T-helper 2 cell treated with Interferon-gamma antibody and Interleukin-4, amounts not matched to agents 100 ng/mL and 5 ng/mL, for 36 hours (primary cell): ENCODE measurements around the gene COX5A. TPM values are rescaled to one million over a fixed set of nuclear protein-coding genes. Genes with fewer than 3 reads are reported as not detected.

Experiments
- intact Hi-C: fragments of 100-400 bp; cut with micrococcal nuclease; formaldehyde crosslinking; loops from one replicate; pipeline ENCODE4 v1.15.1; 2023
- total RNA-seq: library from RNA; stranded (reverse); gene quantifications from 2 replicates; pipeline ENCODE4 v1.2.3, GENCODE V29; 2022

COX5A gene
- total RNA-seq: 281 and 287 TPM in 2 replicates

GRCh38 chr15:74937590-74938371 lies at the start of gene COX5A:
COX5A (minus strand) TSS chr15:74938073; CDS start chr15:74938014, 59 bp downstream.
- intact Hi-C loops: loop anchor here (1.0 kb wide), 5 partner anchors 19 to 322 kb away; partner anchors contain the start of genes CLK3, RPP25, SCAMP2 and ULK3

- intact Hi-C loops: no loop called here
Measured at GRCh38 chr15:74983725-74984231, 45.9 kb upstream of the COX5A start.

GRCh38 chr15:74982183-74982582 lies 44.3 kb upstream of the COX5A start:
- intact Hi-C loops: no loop called here

GRCh38 chr15:74978503-74978902 lies 40.6 kb upstream of the COX5A start:
- intact Hi-C loops: no loop called here

DNA sequence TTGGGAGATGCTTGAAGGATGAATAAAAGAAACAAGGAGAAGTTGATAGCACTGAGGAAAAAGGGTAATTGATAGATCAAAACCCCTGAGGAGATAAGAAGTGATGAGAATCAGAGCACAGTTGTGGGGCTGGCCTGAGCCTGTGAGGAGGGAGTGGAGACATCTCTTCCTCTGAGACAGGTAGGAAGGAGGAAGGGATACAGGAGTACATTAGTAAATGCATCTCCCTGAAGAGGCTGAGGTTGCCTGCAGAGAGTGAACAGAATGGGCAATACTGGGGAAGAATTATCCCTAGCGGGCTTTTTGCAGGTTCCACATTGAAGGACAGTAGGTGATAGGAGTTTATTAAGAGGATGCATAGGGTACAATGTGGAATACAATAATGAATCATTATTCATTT lies 40.2 kb upstream of the COX5A start:
- intact Hi-C loops: no loop called here

- intact Hi-C loops: no loop called here
Measured at GRCh38 chr15:74977599-74977998, 39.7 kb upstream of the COX5A start.

GRCh38 chr15:74976159-74976558 lies 38.3 kb upstream of the COX5A start:
- intact Hi-C loops: no loop called here

GRCh38 chr15:74967670-74968069 lies 29.8 kb upstream of the COX5A start:
- intact Hi-C loops: no loop called here

GRCh38 chr15:74964794-74965193 lies 26.9 kb upstream of the COX5A start:
- intact Hi-C loops: no loop called here

DNA sequence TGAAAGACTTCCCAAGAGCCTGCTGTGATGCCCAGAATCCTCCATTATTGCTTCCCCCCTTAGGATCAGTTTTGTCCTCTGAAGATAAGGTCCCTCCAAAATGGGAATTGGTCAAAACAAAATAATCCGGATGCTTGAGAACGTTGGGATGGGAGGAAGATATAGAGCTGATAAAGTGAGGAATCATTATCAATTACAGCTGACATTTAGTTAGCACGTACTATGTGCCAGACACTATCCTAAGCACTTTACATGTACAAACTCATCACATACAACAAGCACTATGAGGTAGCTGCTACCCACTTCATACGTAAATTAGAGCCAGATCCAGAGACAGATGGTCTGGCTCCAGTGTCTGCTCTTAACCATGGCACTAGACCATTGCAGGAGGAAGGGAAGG lies 25.3 kb upstream of the COX5A start:
- intact Hi-C loops: no loop called here

DNA sequence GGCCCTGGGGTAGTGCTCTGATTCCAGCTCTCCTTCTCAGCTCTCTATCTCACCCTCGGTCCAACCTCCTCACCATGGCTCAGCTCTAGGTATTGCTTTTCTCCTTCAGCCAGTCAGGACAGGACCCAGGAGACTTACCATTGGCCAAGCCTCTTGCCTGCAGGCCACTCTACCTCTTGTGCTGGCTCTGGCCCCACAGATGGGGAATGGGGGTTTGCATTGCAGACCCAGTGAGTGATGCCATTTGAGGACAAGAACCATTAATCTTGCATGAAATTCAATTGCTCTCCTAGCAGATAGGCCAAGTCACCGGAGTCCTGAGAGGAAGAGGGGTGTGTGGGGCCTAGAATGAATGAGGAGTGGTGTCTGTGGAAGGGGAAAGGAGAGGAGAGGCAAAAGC lies 24.8 kb upstream of the COX5A start:
- intact Hi-C loops: no loop called here

GRCh38 chr15:74962219-74962618 lies 24.3 kb upstream of the COX5A start:
- intact Hi-C loops: no loop called here

DNA sequence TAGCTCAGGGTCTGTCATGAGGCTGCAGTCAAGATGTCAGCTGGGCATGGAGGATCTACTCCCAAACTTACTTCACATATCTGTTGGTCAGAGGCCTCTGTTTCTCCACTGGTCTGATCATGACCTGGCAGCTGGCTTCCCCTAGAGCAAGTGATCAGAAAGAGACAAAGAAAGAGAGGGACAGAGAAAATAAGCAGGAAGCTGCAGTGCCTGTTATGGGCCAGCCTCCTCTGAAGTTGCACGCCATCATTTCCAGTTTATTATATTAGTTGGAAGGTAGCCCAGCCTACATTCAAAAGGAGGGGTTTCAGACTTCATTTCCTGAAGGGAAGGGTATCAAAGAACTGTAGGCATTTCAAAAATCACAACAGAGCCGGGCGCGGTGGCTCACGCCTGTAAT lies 23.7 kb upstream of the COX5A start:
- intact Hi-C loops: no loop called here

- intact Hi-C loops: no loop called here
Measured at GRCh38 chr15:74960995-74961588, 23.2 kb upstream of the COX5A start.

DNA sequence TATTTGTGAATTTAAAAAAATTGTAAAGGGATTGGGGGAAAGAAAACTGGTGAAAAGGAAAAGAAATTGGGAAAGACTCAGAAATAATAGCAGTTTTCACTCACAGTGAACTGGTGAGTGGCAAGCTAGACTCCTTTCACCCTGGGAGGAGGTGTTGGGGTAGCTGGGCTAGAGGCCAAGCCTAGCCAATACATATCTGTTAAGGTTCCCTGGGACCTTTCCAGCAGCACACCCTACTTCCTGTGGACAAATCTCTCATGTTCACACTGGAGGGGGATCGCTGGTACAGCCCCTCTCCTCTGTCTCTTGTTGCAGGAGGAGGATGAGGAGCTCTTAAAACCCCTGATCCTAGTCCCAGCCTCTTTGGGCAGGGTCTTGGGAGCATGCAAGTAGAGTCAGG lies 22.4 kb upstream of the COX5A start:
- intact Hi-C loops: no loop called here

- intact Hi-C loops: loop anchor here (5.0 kb wide), 1 partner anchor 243 kb away; the partner anchor contains the start of gene C15orf39
Measured at GRCh38 chr15:74959586-74959939, 21.7 kb upstream of the COX5A start.

DNA sequence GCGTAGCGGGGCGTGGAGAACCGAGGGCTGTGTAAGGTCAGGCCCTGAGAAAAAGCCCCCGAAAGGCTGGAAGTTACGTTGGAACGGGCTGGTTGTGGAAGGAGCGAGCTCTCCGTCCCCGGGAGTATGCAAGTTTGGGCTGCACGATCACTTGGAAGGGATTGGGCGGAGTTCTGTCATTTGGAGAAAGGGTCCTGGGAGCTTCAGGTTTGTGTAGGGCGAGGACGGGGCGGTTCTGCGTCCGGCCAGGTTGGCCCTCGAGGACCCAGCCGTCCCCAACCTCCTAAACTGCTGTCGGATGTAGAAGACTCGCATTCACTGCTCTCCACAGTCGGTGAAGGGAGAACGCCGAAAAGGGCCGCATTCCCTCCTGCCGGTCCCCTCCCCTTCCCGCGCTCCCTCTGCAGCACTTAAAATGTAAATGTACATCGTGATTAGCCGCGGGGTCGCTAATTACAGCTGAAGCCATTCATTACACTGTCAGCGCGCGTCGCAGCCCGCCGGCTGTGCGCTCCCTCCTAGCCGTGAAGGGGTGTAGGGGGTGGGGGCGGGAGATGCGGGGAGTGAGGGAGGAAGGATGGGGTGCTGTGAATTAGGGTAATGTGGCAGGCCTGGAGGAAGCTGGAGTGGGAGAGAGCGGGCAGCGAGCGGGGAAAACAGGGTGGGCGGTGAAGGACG lies 21.2 kb upstream of the COX5A start:
- intact Hi-C loops: loop anchor here (5.0 kb wide), 1 partner anchor 243 kb away; the partner anchor contains the start of gene C15orf39

DNA sequence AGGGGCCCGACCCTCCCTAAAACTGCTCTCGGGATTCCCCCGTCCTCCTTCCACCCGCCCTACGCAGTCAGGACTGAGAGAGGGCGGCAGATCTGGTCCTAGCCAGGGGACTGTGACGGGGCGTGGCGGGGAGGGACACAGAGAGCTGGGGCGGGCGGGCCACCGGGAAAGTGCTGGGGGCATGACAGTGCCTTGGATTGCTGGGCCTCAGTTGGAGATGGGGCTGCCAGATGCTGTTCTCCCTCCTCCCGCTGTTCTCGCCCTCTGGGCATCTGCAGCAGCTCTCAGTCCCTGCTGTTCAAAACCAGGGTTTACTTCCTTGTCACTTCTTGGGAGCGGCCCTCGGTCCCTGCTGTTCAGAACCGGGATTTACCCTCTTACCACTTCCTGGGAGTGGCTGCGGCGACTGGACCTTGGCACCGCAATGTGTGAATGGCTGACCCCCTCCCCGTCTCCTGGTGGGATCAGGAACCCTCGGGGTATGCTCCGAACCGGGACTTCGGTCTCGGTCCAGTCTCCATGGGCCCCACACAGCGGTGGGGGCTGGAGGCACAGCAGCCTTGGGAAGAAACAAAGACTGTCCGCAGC lies 20.5 kb upstream of the COX5A start:
- intact Hi-C loops: loop anchor here (5.0 kb wide), 1 partner anchor 244 kb away; the partner anchor contains the start of gene C15orf39

DNA sequence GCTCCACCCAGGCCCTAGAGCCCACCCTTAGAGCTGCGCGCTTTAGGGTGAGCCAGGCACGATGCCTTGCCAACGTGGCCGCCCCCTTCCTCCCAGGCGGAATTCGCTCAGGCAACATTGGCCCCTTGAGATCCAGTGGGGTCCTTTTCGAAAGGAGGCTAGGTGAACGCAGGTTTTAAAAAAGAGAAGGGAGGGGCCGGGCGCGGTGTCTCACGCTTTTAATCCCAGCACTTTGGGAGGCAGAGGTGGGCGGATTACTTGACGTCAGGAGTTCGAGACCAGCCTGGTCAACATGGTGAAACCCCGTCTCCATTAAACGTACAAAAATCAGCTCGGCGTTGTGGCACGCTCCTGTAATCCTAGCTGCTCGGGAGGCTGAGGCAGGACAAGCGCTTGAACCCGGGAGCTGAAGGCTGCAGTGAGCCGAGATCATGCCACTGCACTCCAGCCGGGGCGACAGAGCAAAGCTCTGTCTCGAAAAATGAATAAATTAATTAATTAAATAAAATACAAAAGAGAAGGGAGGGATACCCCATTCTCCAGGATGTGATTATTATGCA lies 19.7 kb upstream of the COX5A start:
- intact Hi-C loops: loop anchor here (5.0 kb wide), 1 partner anchor 245 kb away; the partner anchor contains the start of gene C15orf39

GRCh38 chr15:74956648-74957475 lies 19.0 kb upstream of the COX5A start, which contains the start of gene RPP25:
RPP25 (minus strand) TSS chr15:74956772; CDS start chr15:74956583, 189 bp downstream.
- intact Hi-C loops: loop anchor here (1.0 to 5.0 kb wide), 3 partner anchors 19 to 245 kb away; partner anchors contain the start of genes C15orf39 and COX5A
